B cell (primary cell): Measurements from ENCODE around the gene UQCC5. TPM values are rescaled to one million over a fixed set of nuclear protein-coding genes. Genes with fewer than 3 reads are reported as not detected.

ENCODE experiments used
- ATAC-seq: fragments of 200-7000 bp; cut with Tn5 transposase; one replicate; pipeline ENCODE4 v1.10.0; 2021; ENCODE audit warnings: low read depth, mild to moderate bottlenecking, moderate number of reproducible peaks, moderate library complexity
- CTCF ChIA-PET: fragments of 350-600 bp; sonication (Branson Sonifier 250); formaldehyde crosslinking; loops from one replicate; lab custom pipeline; 2021; ENCODE audit warnings: antibody characterized with exemption, inconsistent platforms; lab: Charles Lee
- POLR2A ChIA-PET: fragments of 350-600 bp; sonication (Branson Sonifier 250); formaldehyde crosslinking; loops from one replicate; lab custom pipeline; 2021; ENCODE audit warnings: antibody characterized with exemption; lab: Charles Lee
- DNase-seq: peaks from one replicate; pipeline ENCODE4 v3.0.0; 2013
- H2AFZ ChIP-seq: 2 replicates; pipeline ENCODE4 v1.6.1; 2012; ENCODE audit warnings: mild to moderate bottlenecking, low read depth, low read length; ENCODE audit not compliant: insufficient read depth, poor library complexity, severe bottlenecking
- H3K27ac ChIP-seq, 2 donors: 1 replicate in 1 of 2; 2 replicates in 1 of 2; pipeline ENCODE4 v1.5.1; 2012 to 2013; ENCODE audit warnings: low read length in 2 of 2, mild to moderate bottlenecking in 2 of 2, moderate library complexity in 1 of 2
- H3K27me3 ChIP-seq, 4 experiments: fragments of 200-600 bp in 1 of 4; sonication (generic) in 1 of 4; replicated peaks in 1 of 4; 1 replicate in 2 of 4; 2 replicates in 2 of 4; pipeline versions ENCODE4 v1.6.1 to v1.7.0; 2013 to 2016; ENCODE audit warnings: low read length in 3 of 4, mild to moderate bottlenecking in 2 of 4, mixed read lengths in 1 of 4, moderate library complexity in 1 of 4; ENCODE audit not compliant: insufficient read depth in 4 of 4, control insufficient read depth in 3 of 4; ENCODE audit errors: control extremely low read depth in 1 of 4
- H3K36me3 ChIP-seq, 2 experiments: replicated peaks in 1 of 2; 1 replicate in 1 of 2; 2 replicates in 1 of 2; pipeline versions ENCODE4 v1.6.1 to v1.7.1; 2013; ENCODE audit warnings: low read length in 1 of 2; ENCODE audit not compliant: insufficient read depth in 2 of 2, control insufficient read depth in 1 of 2; ENCODE audit errors: control extremely low read depth in 1 of 2, extremely low read depth in 1 of 2
- H3K4me1 ChIP-seq, 2 donors: fragments of 200-600 bp in 1 of 2; sonication (generic) in 1 of 2; 1 replicate in 1 of 2; 2 replicates in 1 of 2; pipeline versions ENCODE4 v1.5.1 to v1.6.1; 2013 to 2017; ENCODE audit warnings: low read length in 2 of 2; ENCODE audit not compliant: control insufficient read depth in 2 of 2, insufficient read depth in 2 of 2
- H3K4me2 ChIP-seq: replicated peaks from 2 replicates; pipeline ENCODE3; 2012; ENCODE audit warnings: mild to moderate bottlenecking, low read depth, low read length; ENCODE audit not compliant: poor library complexity, severe bottlenecking
- H3K4me3 ChIP-seq, 5 experiments: fragments of 200-600 bp in 1 of 5; sonication (generic) in 1 of 5; 1 replicate in 3 of 5; 2 replicates in 2 of 5; pipeline versions ENCODE4 v1.5.1 to v1.7.0; 2011 to 2016; ENCODE audit warnings: low read length in 4 of 5, mild to moderate bottlenecking in 4 of 5, low read depth in 2 of 5, control low read depth in 1 of 5, moderate library complexity in 1 of 5; ENCODE audit not compliant: insufficient read depth in 1 of 5; ENCODE audit errors: control extremely low read depth in 1 of 5, extremely low read depth in 1 of 5
- H3K79me2 ChIP-seq: fragments of 200-600 bp; sonication (generic); one replicate; pipeline ENCODE4 v1.6.0; 2016; ENCODE audit warnings: low read length; ENCODE audit not compliant: control insufficient read depth, insufficient read depth
- H3K9ac ChIP-seq: fragments of 200-600 bp; sonication (generic); 2 replicates; pipeline ENCODE4 v1.6.1; 2017; ENCODE audit warnings: mild to moderate bottlenecking, low read length, moderate library complexity
- H3K9me3 ChIP-seq, 3 donors: one replicate each; pipeline versions ENCODE4 v1.6.1 to v1.7.1; 2013; ENCODE audit warnings: low read length in 2 of 3; ENCODE audit not compliant: control insufficient read depth in 2 of 3, insufficient read depth in 1 of 3; ENCODE audit errors: control extremely low read depth in 1 of 3
- H4K20me1 ChIP-seq: 2 replicates; pipeline ENCODE4 v1.6.0; 2012; ENCODE audit warnings: mild to moderate bottlenecking, low read length; ENCODE audit not compliant: insufficient read depth, control insufficient read depth, poor library complexity, severe bottlenecking
- H3K27ac Mint-ChIP-seq: one replicate; pipeline ENCODE4 v1.8.0; 2021; ENCODE audit warnings: mixed read lengths
- H3K27me3 Mint-ChIP-seq: one replicate; pipeline ENCODE4 v1.8.0; 2021; ENCODE audit warnings: mixed read lengths
- H3K4me1 Mint-ChIP-seq: one replicate; pipeline ENCODE4 v1.8.0; 2021; ENCODE audit warnings: mixed read lengths
- H3K4me3 Mint-ChIP-seq: one replicate; pipeline ENCODE4 v1.8.0; 2021; ENCODE audit warnings: mixed read lengths
- H3K9me3 Mint-ChIP-seq: one replicate; pipeline ENCODE4 v1.8.0; 2022; ENCODE audit warnings: mixed read lengths; ENCODE audit not compliant: insufficient read depth
- CTCF ChIP-seq: fragments of 200-600 bp; IDR thresholded peaks from one replicate; pipeline ENCODE4 v1.8.0; 2022; ENCODE audit warnings: antibody characterized with exemption, mild to moderate bottlenecking
- EZH2 ChIP-seq: IDR thresholded peaks from 2 replicates; pipeline ENCODE4 v1.6.1; 2012; ENCODE audit warnings: borderline replicate concordance, low read depth, mild to moderate bottlenecking, moderate library complexity, low read length; ENCODE audit not compliant: insufficient read depth, poor library complexity, severe bottlenecking
- WGBS: methylation state at CpG from one replicate; pipeline ENCODE4 v1.1.5; 2013; ENCODE audit warnings: missing lambda C conversion rate; ENCODE audit not compliant: insufficient coverage; 5-methylcytosine and 5-hydroxymethylcytosine counted together
- intact Hi-C: fragments of 100-400 bp; cut with micrococcal nuclease; formaldehyde crosslinking; loops from one replicate; pipeline ENCODE4 v1.10.0; 2022
- polyA plus RNA-seq: library from polyadenylated mRNA; depleted of rRNA; stranded (reverse); fragments of >200 nt; gene quantifications from 2 replicates; pipeline ENCODE4 v1.2.3, GENCODE V29; 2012
- total RNA-seq, 2 donors: library from RNA; stranded (reverse); fragments of 120-200 nt in 1 of 2; gene quantifications; 1 replicate in 1 of 2; 2 replicates in 1 of 2; pipeline versions ENCODE4 v1.2.3 to v1.2.4, GENCODE V29; 2013 to 2022

The UQCC5 gene
- total and polyA plus RNA-seq, 2 donors (not counting 1 experiment from before 2014, with no cell fraction given) = 1.1 to 10.3 TPM

DNA sequence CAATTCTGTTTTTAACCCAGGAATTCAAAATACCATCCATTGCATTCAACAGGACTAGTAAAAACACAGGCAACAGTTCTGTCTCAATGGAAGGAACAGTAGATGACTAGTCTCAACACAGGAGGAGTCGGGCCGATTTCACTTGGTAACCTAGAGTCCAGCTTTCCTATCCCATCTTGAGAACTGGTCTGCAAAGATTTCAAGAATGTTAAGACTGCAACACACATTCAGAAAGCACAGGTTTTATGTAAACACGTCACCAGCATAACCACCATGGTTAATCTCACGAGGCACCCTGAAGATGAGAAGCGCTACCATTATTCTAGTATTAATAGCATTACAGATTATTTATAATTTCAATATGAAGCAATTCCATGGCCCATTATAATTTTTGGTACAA, 22.0 kb downstream of the UQCC5 start:
- Histone ChIP-seq H3K4me1 (no peaks in the 10 kb centered on the region), H3K36me3 (peaks cover 2 to 87% of the 10 kb centered on the region in 2 experiments), H3K27me3 (no peaks in the 10 kb centered on the region), H3K9ac (no peak overlapping the region), H3K27ac (no peak overlapping the region), H2AFZ (no peak overlapping the region), H3K9me3 (no peaks in the 10 kb centered on the region), H4K20me1 (no peaks in the 10 kb centered on the region), H3K4me2 (no peak overlapping the region), H3K79me2 (peaks cover 13% of the 10 kb centered on the region), H3K4me3 (no peak overlapping the region)
- H3K27ac Mint-ChIP-seq = no peak overlapping the region
- H3K27me3 Mint-ChIP-seq = no peaks in the 10 kb centered on the region
- no peak overlapping the region for H3K4me3 Mint-ChIP-seq
- ChIA-PET CTCF (no interaction called here), POLR2A (no interaction called here)
- H3K4me1 Mint-ChIP-seq = no peaks in the 10 kb centered on the region
- no peaks in the 10 kb centered on the region for H3K9me3 Mint-ChIP-seq
- DNase-seq (no peak), ATAC-seq (no peak)
- intact Hi-C loops = no loop called here
- TF ChIP-seq EZH2 = no peak
- no peak for TF ChIP-seq CTCF
- WGBS = 100% methylated on average over 2 of the region's 5 CpGs

- H3K9me3 ChIP-seq = no peaks in the 10 kb centered on the region
These were observed 24.8 kb downstream of the UQCC5 start for GRCh38 chr3:52561028-52561747.

More at GRCh38 chr3:52561028-52561747, 24.8 kb downstream of the UQCC5 start:
- Histone ChIP-seq H4K20me1 (no peaks in the 10 kb centered on the region), H3K9ac (no peak overlapping the region), H3K4me3 (no peak overlapping the region), H3K36me3 (peaks cover 2 to 83% of the 10 kb centered on the region in 2 experiments), H3K4me2 (no peak overlapping the region), H2AFZ (no peak overlapping the region), H3K79me2 (peaks cover 13% of the 10 kb centered on the region), H3K4me1 (no peaks in the 10 kb centered on the region), H3K27me3 (no peaks in the 10 kb centered on the region), H3K27ac (no peak overlapping the region)
- TF ChIP-seq EZH2 = no peak
- TF ChIP-seq CTCF = no peak
- ChIA-PET POLR2A (interaction anchor here (1.0 kb wide), 1 partner anchor 146 kb away, joined by 11 read pairs; no protein-coding TSS in a partner anchor), CTCF (no interaction called here)
- Mint-ChIP-seq H3K9me3 (no peaks in the 10 kb centered on the region), H3K4me3 (no peak overlapping the region), H3K27me3 (no peaks in the 10 kb centered on the region), H3K4me1 (no peaks in the 10 kb centered on the region), H3K27ac (no peak overlapping the region)
- no peak for ATAC-seq
- intact Hi-C loops = no loop called here
- 97% methylated on average over 3 of the region's 4 CpGs for WGBS
- DNase-seq = no peak
